GM23338 (cell line): Measurements from ENCODE around the gene ALDH8A1. TPM values are rescaled to one million over a fixed set of nuclear protein-coding genes. Genes with fewer than 3 reads are reported as not detected.

Experiments used
- ATAC-seq: fragments of 200-7000 bp; cut with Tn5 transposase; 3 replicates; pipeline ENCODE4 v1.9.1; 2020
- DNase-seq: peaks from one replicate; pipeline ENCODE4 v3.0.0-alpha.2; 2015; ENCODE audit warnings: low spot score
- H2AFZ ChIP-seq: fragments of 200-600 bp; sonication (generic); 2 replicates; pipeline ENCODE4 v1.8.0; 2016; ENCODE audit warnings: antibody characterized with exemption, mild to moderate bottlenecking, moderate library complexity
- H3F3A ChIP-seq: fragments of 200-600 bp; sonication (generic); replicated peaks from 2 replicates; pipeline ENCODE4 v1.8.0; 2017; ENCODE audit warnings: antibody characterized with exemption, mixed run types, low read depth
- H3K27ac ChIP-seq: fragments of 200-600 bp; sonication (generic); 2 replicates; pipeline ENCODE4 v1.6.1; 2016; ENCODE audit warnings: low read depth
- H3K27me3 ChIP-seq: fragments of 200-600 bp; sonication (generic); 2 replicates; pipeline ENCODE4 v1.8.0; 2016; ENCODE audit warnings: mild to moderate bottlenecking, mixed run types, moderate library complexity; ENCODE audit not compliant: insufficient read depth
- H3K36me3 ChIP-seq: fragments of 200-600 bp; sonication (generic); 2 replicates; pipeline ENCODE4 v1.8.0; 2016; ENCODE audit warnings: mild to moderate bottlenecking; ENCODE audit not compliant: insufficient read depth
- H3K4me1 ChIP-seq: fragments of 200-600 bp; sonication (generic); 2 replicates; pipeline ENCODE4 v1.8.0; 2016; ENCODE audit warnings: mild to moderate bottlenecking, moderate library complexity; ENCODE audit not compliant: insufficient read depth
- H3K4me2 ChIP-seq: fragments of 200-600 bp; sonication (generic); 2 replicates; pipeline ENCODE4 v1.7.1; 2017; ENCODE audit warnings: mixed run types
- H3K4me3 ChIP-seq: fragments of 200-600 bp; sonication (generic); 2 replicates; pipeline ENCODE4 v1.6.1; 2016; ENCODE audit warnings: mixed run types
- H3K79me2 ChIP-seq: fragments of 200-600 bp; sonication (generic); replicated peaks from 2 replicates; pipeline ENCODE4 v1.8.0; 2017; ENCODE audit warnings: mild to moderate bottlenecking; ENCODE audit not compliant: insufficient read depth
- H3K9me2 ChIP-seq: fragments of 200-600 bp; sonication (generic); 2 replicates; pipeline ENCODE4 v1.8.0; 2017; ENCODE audit not compliant: insufficient read depth
- H4K20me1 ChIP-seq: fragments of 200-600 bp; sonication (generic); replicated peaks from 2 replicates; pipeline ENCODE4 v1.8.0; 2017; ENCODE audit warnings: mild to moderate bottlenecking; ENCODE audit not compliant: insufficient read depth
- H3K27ac Mint-ChIP-seq: 2 replicates; pipeline ENCODE4 v1.8.0; 2020; ENCODE audit warnings: inconsistent platforms, mild to moderate bottlenecking, moderate library complexity, mixed read lengths
- H3K27me3 Mint-ChIP-seq: 3 replicates; pipeline ENCODE4 v1.8.0; 2022; ENCODE audit warnings: low read depth, mild to moderate bottlenecking, moderate library complexity, mixed read lengths, inconsistent platforms; ENCODE audit not compliant: insufficient read depth, poor library complexity
- H3K36me3 Mint-ChIP-seq: 3 replicates; pipeline ENCODE4 v1.8.0; 2021; ENCODE audit warnings: low read depth, mild to moderate bottlenecking, inconsistent platforms, moderate library complexity, mixed read lengths
- H3K4me1 Mint-ChIP-seq: 3 replicates; pipeline ENCODE4 v1.8.0; 2020; ENCODE audit warnings: mild to moderate bottlenecking, inconsistent platforms, mixed read lengths
- H3K4me3 Mint-ChIP-seq: 3 replicates; pipeline ENCODE4 v1.8.0; 2021; ENCODE audit warnings: moderate library complexity, mild to moderate bottlenecking, inconsistent platforms, mixed read lengths
- H3K9me3 Mint-ChIP-seq: 3 replicates; pipeline ENCODE4 v1.8.0; 2020; ENCODE audit warnings: moderate library complexity, mild to moderate bottlenecking, inconsistent platforms, mixed read lengths
- EZH2phosphoT487 ChIP-seq: fragments of 200-600 bp; sonication (generic); IDR thresholded peaks from one replicate; pipeline ENCODE4 v1.8.1; 2018; ENCODE audit warnings: antibody characterized with exemption; ENCODE audit not compliant: unreplicated experiment
- POLR2AphosphoS5 ChIP-seq: IDR thresholded peaks from 2 replicates; pipeline ENCODE4 v1.6.1; 2016; ENCODE audit warnings: antibody characterized with exemption, low read depth
- REST ChIP-seq: IDR thresholded peaks from one replicate; pipeline ENCODE4 v1.6.1; 2018; ENCODE audit warnings: antibody characterized with exemption; ENCODE audit not compliant: unreplicated experiment
- ZNF114 ChIP-seq: fragments of 250-450 bp; sonication (Bioruptor Pico); IDR thresholded peaks from 2 replicates; pipeline ENCODE4 v1.5.0; 2020; ENCODE audit warnings: mild to moderate bottlenecking, moderate library complexity
- ZNF331 ChIP-seq: fragments of 250-450 bp; sonication (Bioruptor Pico); IDR thresholded peaks from 2 replicates; pipeline ENCODE4 v1.5.0; 2020; ENCODE audit warnings: low read depth, mild to moderate bottlenecking, moderate library complexity
- ZNF462 ChIP-seq: fragments of 250-450 bp; sonication (Bioruptor Pico); IDR thresholded peaks from 2 replicates; pipeline ENCODE4 v1.5.0; 2020; ENCODE audit warnings: mild to moderate bottlenecking, moderate library complexity
- microRNA-seq: library from miRNA; unstranded; fragments of <30 nt; microRNA quantifications from one replicate; pipeline ENCODE4, GENCODE V29; 2017
- polyA plus RNA-seq: library from polyadenylated mRNA; unstranded; fragments of >200 nt; fragmentation: Nextera tagmentation; extraction: Ambion mirVana; gene quantifications from 2 replicates; pipeline ENCODE4 v1.2.1, GENCODE V29; 2016
- total RNA-seq: library from RNA; depleted of rRNA; stranded (reverse); fragments of >200 nt; shearing (Covaris generic); gene quantifications from 2 replicates; pipeline ENCODE4 v1.2.3, GENCODE V29; 2014; rRNA removed

The ALDH8A1 gene
- total and polyA plus RNA-seq, 2 experiments from 2014 or later: not detected

- no peak overlapping the region for H3K4me3 Mint-ChIP-seq
- peaks cover 3% of the 10 kb centered on the region for H3K9me3 Mint-ChIP-seq
- Histone ChIP-seq H4K20me1 (no peaks in the 10 kb centered on the region), H2AFZ (no peak overlapping the region), H3K4me1 (no peaks in the 10 kb centered on the region), H3K79me2 (no peaks in the 10 kb centered on the region), H3K36me3 (no peaks in the 10 kb centered on the region), H3F3A (no peaks in the 10 kb centered on the region), H3K27me3 (no peaks in the 10 kb centered on the region), H3K9me2 (no peaks in the 10 kb centered on the region), H3K4me2 (no peak overlapping the region), H3K27ac (no peak overlapping the region), H3K4me3 (no peak overlapping the region)
- DNase-seq (no peak), ATAC-seq (no peak)
- peaks cover 13% of the 10 kb centered on the region; the same call in 2 of the 3 replicates for H3K4me1 Mint-ChIP-seq
- no peak overlapping the region for H3K27ac Mint-ChIP-seq
- peaks cover 2% of the 10 kb centered on the region; the same call in 1 of the 3 replicates for H3K36me3 Mint-ChIP-seq
- TF ChIP-seq EZH2phosphoT487 (no peak), POLR2AphosphoS5 (no peak), ZNF462 (CRISPR knock-in tag) (no peak), ZNF331 (CRISPR knock-in tag) (no peak), ZNF114 (CRISPR knock-in tag) (no peak), REST (no peak)
- peaks cover 2% of the 10 kb centered on the region for H3K27me3 Mint-ChIP-seq
Observed at GRCh38 chr6:134868812-134869211, 81.1 kb downstream of the ALDH8A1 start.

Small RNA genes within 50 kb of the gene (microRNA-seq; reads per million reads assigned to microRNA genes)
- 0.89 reads per million for gene MIR3662

Other genes with a start within 250 kb of the ALDH8A1 start
- gene HBS1L, start 104.7 kb upstream of the ALDH8A1 start, total RNA-seq: 87.5 and 94.1 TPM in 2 replicates
- 53.5 and 59.9 TPM in 2 replicates for gene HBS1L, start 104.7 kb upstream of the ALDH8A1 start, polyA plus RNA-seq
- gene MYB, start 231.2 kb upstream of the ALDH8A1 start, total RNA-seq: 7.9 and 10.4 TPM in 2 replicates
- gene MYB, start 231.2 kb upstream of the ALDH8A1 start, polyA plus RNA-seq: 3.0 and 4.2 TPM in 2 replicates